C4-2B (cell line): ENCODE measurements around the gene SRXN1.

ENCODE experiments used
- H3K27ac ChIP-seq: fragments of 450-650 bp; 2 replicates; pipeline ENCODE4 v1.5.1; 2017
- CTCF ChIP-seq: fragments of 450-650 bp; conservative IDR thresholded peaks from 2 replicates; pipeline ENCODE4 v1.5.1; 2017; ENCODE audit warnings: mild to moderate bottlenecking
- ZFX ChIP-seq: fragments of 450-650 bp; IDR thresholded peaks from 2 replicates; pipeline ENCODE4 v1.6.1; 2017

SRXN1 gene

GRCh38 chr20:666877-667276 lies 13.9 kb upstream of the SRXN1 start:
- TF ChIP-seq ZFX (no peak), CTCF (no peak)
- H3K27ac ChIP-seq = no peak overlapping the region

- H3K27ac ChIP-seq = no peak overlapping the region
- no peak for TF ChIP-seq CTCF
- TF ChIP-seq ZFX = no peak
These were observed 12.3 kb upstream of the SRXN1 start for GRCh38 chr20:665276-665675.

- no peak overlapping the region for H3K27ac ChIP-seq
- TF ChIP-seq CTCF (no peak), ZFX (no peak)
These were observed 11.6 kb upstream of the SRXN1 start for GRCh38 chr20:664576-664975.

GRCh38 chr20:664151-664550 lies 11.2 kb upstream of the SRXN1 start:
- TF ChIP-seq ZFX = no peak
- no peak for TF ChIP-seq CTCF
- no peak overlapping the region for H3K27ac ChIP-seq

DNA sequence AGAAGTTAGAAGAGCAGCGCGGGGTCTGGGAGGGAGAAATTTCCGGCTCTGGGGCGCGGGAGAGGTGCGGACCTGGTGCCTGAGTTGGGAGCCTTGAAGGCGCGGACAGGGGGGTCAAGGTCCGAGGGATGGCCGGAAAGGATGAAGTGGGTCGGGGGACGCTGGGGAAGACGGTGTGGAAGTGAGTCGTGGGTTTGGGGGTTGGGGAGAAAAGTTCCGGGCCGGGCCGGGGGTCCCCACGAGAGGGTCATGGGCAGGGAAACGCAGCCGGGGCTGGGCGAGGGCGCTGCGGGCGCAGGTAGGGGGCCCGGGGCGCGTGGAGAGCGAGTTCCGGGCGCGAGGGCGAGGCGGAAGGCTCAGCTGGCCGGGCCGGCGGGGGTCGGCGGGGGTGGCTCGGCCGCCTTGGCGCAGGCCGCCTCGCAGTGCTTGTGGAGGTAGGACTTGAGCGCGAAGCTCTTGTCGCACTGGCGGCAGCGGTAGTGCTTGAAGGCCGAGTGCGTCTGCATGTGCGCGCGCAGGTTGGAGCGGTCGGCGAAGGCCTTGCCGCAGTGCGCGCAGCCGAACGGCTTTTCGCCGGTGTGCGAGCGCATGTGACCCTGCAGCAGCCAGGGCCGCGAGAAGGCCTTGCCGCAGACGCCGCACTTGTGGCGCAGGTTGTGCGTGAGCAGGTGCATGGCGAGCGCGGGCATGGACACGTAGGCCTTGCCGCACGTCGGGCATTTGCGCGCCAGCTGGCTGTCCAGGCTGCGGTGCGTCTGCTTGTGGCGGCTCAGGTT lies 10.5 kb upstream of the SRXN1 start:
- H3K27ac ChIP-seq = no peak overlapping the region
- TF ChIP-seq ZFX (no peak), CTCF (no peak)

DNA sequence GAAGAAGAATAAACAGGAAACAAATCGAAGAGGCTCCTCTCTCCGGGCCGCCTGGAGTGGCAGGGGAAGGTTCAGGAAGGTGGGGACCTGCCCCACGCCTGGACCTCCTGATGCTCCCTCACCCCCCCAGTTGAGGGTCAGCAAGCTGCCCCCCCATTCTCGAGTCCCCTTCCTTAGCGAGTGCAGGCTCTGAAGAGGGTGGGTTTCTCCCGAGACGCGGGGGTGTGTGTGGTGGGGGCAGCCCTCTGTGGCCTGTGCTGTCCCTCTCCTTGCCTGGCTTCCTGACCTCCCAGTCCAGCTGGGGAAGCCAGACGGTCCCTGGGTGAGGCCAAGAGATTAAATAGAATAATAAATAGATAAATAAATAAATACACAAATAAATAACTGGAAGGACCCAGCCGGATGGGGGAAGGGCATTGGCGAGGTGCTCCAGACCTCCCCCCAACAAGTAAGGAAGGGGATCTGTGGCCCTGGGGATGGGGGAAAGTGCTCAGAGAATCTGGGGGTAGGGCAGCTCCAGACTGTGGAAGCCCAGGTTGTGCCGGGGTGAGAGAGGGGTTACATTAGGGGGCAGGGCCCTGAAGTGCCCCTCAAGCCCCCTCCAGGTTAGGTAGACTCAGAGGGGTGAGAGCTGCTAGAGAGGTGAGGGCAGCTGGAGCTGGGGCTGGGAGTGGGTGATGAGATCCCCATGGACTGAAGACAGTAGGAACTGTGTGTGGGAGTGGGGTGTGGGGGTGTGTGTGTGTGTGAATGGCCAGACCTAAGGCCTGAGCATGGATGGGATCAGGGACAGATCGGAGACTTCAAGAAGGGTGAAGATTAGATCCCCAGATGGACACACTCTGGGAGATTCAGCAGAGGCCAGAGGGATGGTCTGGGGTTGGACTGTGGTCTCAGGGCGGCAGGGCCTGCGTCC lies 9.5 kb upstream of the SRXN1 start:
- TF ChIP-seq CTCF (no peak), ZFX (no peak)
- H3K27ac ChIP-seq = no peak overlapping the region
